Neutrophil (primary cell): ENCODE results near the gene NOC2L.

Experiments used
- H3K27ac ChIP-seq: fragments of 200-600 bp; sonication (generic); 2 replicates; pipeline ENCODE4 v1.5.1; 2016; ENCODE audit warnings: mild to moderate bottlenecking, moderate library complexity
- H3K27me3 ChIP-seq: fragments of 200-600 bp; sonication (generic); 2 replicates; pipeline ENCODE4 v1.6.0; 2016; ENCODE audit warnings: mild to moderate bottlenecking
- H3K36me3 ChIP-seq: fragments of 200-600 bp; sonication (generic); 2 replicates; pipeline ENCODE4 v1.5.1; 2017
- H3K4me1 ChIP-seq, 2 experiments: fragments of 200-600 bp in 1 of 2; sonication (generic) in 1 of 2; 1 replicate in 1 of 2; 2 replicates in 1 of 2; pipeline versions ENCODE4 v1.5.1 to v1.6.1; 2013 to 2016; ENCODE audit warnings: low read depth in 1 of 2, low read length in 1 of 2, mild to moderate bottlenecking in 1 of 2, moderate library complexity in 1 of 2; ENCODE audit not compliant: control insufficient read depth in 1 of 2, insufficient read depth in 1 of 2
- H3K4me3 ChIP-seq, 2 experiments: fragments of 200-600 bp in 1 of 2; sonication (generic) in 1 of 2; 1 replicate in 1 of 2; 2 replicates in 1 of 2; pipeline ENCODE4 v1.5.1; 2013 to 2016; ENCODE audit warnings: low read depth in 1 of 2, low read length in 1 of 2, mild to moderate bottlenecking in 1 of 2, moderate library complexity in 1 of 2
- H3K9me3 ChIP-seq: fragments of 200-600 bp; sonication (generic); 2 replicates; pipeline ENCODE4 v1.5.1; 2016
- TF ChIP-seq, protein P1 (sequence below): fragments of 200-600 bp; sonication (generic); IDR thresholded peaks from 2 replicates; pipeline ENCODE4 v1.5.1; 2016; ENCODE audit warnings: antibody characterized with exemption

NOC2L gene

DNA sequence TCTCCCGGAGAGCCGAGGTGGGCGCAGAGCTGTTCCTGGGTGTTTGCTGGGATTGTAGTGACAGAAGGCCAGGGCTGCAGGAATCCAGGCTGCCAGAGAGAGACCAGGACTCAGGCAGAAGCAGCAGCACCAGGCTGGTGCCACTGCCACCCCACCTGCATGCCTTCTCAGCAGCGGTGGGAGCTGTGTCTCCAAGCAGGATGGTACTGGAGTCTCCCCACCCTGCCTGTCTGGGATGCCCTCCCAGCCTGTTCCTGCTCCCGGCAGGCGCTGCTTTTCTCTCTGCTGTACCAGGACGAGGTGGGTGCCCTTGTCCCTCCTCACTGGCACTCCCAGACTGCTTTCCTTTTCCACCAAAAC is 45.3 kb upstream of the NOC2L start:
- Histone ChIP-seq H3K36me3 (no peaks in the 10 kb centered on the region), H3K4me3 (no peak overlapping the region), H3K27me3 (peaks cover 95% of the 10 kb centered on the region), H3K27ac (no peak overlapping the region), H3K9me3 (no peaks in the 10 kb centered on the region), H3K4me1 (peaks cover 16 to 26% of the 10 kb centered on the region in 2 experiments)
- TF ChIP-seq, protein P1, sequence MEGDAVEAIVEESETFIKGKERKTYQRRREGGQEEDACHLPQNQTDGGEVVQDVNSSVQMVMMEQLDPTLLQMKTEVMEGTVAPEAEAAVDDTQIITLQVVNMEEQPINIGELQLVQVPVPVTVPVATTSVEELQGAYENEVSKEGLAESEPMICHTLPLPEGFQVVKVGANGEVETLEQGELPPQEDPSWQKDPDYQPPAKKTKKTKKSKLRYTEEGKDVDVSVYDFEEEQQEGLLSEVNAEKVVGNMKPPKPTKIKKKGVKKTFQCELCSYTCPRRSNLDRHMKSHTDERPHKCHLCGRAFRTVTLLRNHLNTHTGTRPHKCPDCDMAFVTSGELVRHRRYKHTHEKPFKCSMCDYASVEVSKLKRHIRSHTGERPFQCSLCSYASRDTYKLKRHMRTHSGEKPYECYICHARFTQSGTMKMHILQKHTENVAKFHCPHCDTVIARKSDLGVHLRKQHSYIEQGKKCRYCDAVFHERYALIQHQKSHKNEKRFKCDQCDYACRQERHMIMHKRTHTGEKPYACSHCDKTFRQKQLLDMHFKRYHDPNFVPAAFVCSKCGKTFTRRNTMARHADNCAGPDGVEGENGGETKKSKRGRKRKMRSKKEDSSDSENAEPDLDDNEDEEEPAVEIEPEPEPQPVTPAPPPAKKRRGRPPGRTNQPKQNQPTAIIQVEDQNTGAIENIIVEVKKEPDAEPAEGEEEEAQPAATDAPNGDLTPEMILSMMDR, result no peak

DNA sequence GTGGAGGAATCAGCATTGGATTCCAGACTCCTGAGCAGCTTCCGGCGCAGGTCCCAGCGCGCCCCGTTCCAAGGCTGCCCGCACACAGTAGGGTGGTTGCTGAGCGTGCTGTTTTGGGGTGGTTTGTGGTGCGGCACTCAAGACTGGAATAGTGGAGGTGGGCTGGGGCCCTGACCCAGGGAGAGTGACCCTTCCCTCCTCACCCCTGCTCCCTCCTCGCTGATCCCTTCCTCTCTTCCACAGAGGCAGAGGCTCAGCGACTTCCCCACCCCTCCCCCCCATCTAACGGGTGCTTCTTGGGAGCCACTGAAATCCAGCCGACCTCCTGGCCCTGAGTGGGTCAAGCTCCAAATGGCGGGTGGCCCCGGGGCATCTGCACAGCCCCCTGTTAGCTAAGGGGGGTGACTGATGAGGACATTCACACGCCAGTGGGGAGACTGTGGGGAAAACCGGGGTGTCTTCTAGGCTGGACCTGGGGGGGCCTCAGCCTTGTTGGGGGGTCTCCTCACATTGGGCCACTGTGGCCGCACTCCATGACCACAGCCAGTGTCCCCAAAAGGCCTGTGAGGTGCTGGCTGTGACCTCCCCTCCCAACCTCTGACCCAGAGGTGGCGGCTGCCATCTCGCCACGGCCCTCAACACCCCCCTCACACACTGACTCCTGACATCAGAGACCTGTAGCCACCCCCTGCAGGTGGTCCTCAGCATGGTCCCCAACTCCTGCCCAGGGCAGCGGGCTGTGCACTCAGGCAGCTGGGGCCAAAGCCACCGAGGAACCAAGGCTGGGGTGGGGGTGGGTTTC is 44.8 kb upstream of the NOC2L start:
- TF ChIP-seq, protein P1, result no peak
- H3K27me3 ChIP-seq, result peaks cover 95% of the 10 kb centered on the region
- no peak overlapping the region for H3K4me3 ChIP-seq
- H3K36me3 ChIP-seq, result no peaks in the 10 kb centered on the region
- no peak overlapping the region for H3K27ac ChIP-seq
- peaks cover 22 to 31% of the 10 kb centered on the region in 2 experiments for H3K4me1 ChIP-seq
- no peaks in the 10 kb centered on the region for H3K9me3 ChIP-seq

DNA sequence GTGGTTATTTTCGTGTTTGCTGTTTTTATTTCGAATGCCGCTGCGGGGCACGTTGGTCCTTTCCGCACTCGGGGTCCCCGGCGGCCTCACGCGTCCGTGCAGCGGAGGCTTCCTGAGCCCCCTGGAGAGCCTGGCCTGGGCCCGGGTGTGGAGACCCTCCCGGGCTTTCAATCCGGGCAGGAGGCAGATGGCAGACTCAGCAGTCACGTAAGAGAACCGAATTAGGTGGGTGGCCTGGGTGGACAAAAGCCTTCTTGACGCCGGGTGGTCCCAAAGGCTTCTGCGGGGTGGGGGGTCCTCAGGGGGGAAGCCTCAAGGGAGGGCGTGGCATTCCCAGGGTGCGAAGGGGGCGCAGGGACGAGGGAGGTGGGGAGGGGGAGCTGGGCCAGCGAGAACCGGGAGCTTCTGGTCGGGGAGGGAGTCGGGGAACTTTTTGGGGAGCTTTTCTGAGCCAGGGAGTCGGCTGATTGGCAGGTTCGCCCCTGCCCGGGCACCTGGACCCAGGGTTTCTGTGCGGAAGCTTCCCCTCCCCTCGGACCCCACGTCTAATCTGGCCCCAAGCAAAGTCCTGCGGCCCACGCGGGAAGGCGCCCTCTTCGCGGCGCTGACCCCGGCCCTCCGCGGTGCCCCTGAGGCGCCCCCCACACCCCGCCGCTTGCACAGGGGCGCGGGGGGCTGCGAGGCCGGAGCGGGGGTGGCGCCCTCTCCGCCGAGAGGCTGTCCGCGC is 42.2 kb upstream of the NOC2L start:
- H3K27me3 ChIP-seq, result peaks cover 100% of the 10 kb centered on the region
- peak overlapping the region; percentile 34 to 50 for H3K4me3 ChIP-seq
- H3K4me1 ChIP-seq, result peaks cover 23 to 39% of the 10 kb centered on the region in 2 experiments
- no peak overlapping the region for H3K27ac ChIP-seq
- no peaks in the 10 kb centered on the region for H3K36me3 ChIP-seq
- H3K9me3 ChIP-seq, result no peaks in the 10 kb centered on the region
- TF ChIP-seq, protein P1, result no peak

DNA sequence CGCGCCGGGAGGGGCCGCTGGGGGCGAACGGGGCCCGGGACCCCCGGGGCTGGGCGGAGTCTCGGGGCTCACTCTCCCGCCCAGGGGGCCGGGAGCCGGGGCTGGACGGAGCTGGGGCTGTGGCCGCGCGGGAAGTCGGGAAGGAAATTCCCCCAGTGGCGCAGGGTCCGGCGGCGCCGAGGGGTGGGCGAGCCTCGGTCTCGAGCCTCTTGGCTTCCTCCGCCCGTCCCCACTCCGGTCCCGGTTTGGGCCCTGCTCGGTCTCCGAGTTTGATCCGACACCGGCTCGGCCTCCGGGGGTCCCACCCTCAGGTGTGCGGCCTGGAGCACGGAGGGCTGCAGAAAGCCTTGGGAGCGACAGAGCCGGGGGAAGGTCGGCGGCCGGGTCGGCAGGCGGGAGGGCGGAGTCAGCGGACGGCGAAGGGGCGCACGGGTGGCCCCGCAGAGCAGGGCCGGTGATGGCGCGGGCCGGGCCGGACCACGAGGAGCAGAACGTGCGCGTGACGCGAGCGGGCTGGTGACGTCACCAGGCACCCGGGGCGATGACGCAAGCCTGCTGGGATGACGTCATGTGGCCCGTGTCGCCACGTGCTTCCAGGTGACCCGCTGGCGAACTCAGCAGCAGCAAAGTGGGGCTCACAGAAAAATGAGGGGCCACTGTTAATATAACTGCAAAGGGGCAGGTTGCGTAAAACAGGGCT is 41.5 kb upstream of the NOC2L start:
- no peak overlapping the region for H3K27ac ChIP-seq
- TF ChIP-seq, protein P1, result no peak

DNA sequence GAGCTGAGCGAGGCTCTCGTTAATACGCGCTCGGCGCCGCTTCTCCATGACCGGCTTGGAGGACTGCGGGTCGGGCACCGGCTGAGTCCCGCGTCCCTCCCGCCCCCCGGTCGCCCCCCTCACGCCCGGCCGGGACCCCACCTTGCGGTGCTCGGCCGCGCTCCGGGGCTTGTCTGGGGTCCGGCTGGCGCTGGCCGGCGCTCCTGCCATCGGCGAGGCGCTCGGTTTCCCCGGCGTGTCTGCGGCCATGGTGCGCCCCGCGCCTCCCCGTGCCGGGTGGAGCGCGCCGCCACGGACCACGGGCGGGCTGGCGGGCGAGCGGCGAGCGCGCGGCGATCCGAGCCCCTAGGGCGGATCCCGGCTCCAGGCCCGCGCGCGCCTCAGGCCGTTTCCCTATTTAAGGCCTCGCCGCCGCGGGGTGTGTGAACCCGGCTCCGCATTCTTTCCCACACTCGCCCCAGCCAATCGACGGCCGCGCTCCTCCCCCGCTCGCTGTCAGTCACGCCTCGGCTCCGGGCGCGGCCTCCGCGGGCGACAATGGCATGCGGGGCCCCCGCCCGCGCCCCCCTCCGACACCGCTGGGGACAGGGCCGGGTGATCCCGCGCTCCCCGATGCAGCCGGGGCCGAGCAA is 40.8 kb upstream of the NOC2L start, which contains the start of gene HES4:
Gene HES4 (minus strand): TSS at position 373 of the 632 bp plus-strand sequence. CDS start 124 bp downstream, at position 249.
- Histone ChIP-seq H3K27ac (no peak within 1 kb of the TSS), H3K36me3 (no peaks in the 10 kb centered on the region), H3K4me3 (peak within 1 kb of the TSS; percentile 34 to 50), H3K4me1 (peaks cover 23 to 39% of the 10 kb centered on the region in 2 experiments), H3K9me3 (no peaks in the 10 kb centered on the region), H3K27me3 (peaks cover 100% of the 10 kb centered on the region)
- TF ChIP-seq, protein P1, result no peak

More for the DNA sequence above, 41.5 kb upstream of the NOC2L start:
- Histone ChIP-seq H3K27me3 (peaks cover 100% of the 10 kb centered on the region), H3K9me3 (no peaks in the 10 kb centered on the region), H3K36me3 (no peaks in the 10 kb centered on the region), H3K4me3 (peak overlapping the region; percentile 34 to 50), H3K4me1 (peaks cover 23 to 39% of the 10 kb centered on the region in 2 experiments)
